ENCODE results near the gene FGF11. TPM values are rescaled to one million over a fixed set of nuclear protein-coding genes. Genes with fewer than 3 reads are reported as not detected.
A peak's percentile ranks its signal among the peaks of the same experiment; 100 is the strongest.

The FGF11 gene
- total and polyA plus RNA-seq, 2 donors from 2014 or later: 1.4 to 7.7 TPM

GRCh38 chr17:7437950-7438614 is 1.2 kb upstream of the FGF11 start:
- peak; percentile 62 to 90 (median 80) for DNase-seq
- H3K4me3 ChIP-seq (ENCODE audit: low read length in 3 of 3): peak overlapping the region; percentile 42 to 79 (median 52)
- TF ChIP-seq CTCF (IDR thresholded peaks at IDR 0.05; ENCODE audit: borderline replicate concordance, extremely low read depth, insufficient read depth): no peak
- intact Hi-C loops (cut with DNase I): no loop called here
- H3K4me1 ChIP-seq (ENCODE audit: control insufficient read depth in 2 of 3, insufficient read depth in 2 of 3, low read depth in 1 of 3, low read length in 3 of 3): peaks cover 0 to 26% (median 5%) of the 10 kb centered on the region in 3 donors
- H3K27me3 ChIP-seq (ENCODE audit: control insufficient read depth, insufficient read depth, low read length): peaks cover 7% of the 10 kb centered on the region
- FAIRE-seq: no peak
- H3K9me3 ChIP-seq (ENCODE audit: control insufficient read depth in 2 of 3, insufficient read depth in 1 of 3, low read length in 3 of 3): no peaks in the 10 kb centered on the region
- peak overlapping the region; percentile 26 to 48 (median 29) for H3K9ac ChIP-seq (ENCODE audit: low read length in 3 of 3)
- H3K27ac ChIP-seq (ENCODE audit: low read depth in 2 of 2, low read length in 2 of 2): peak overlapping the region; percentile 53 to 86
- no peaks in the 10 kb centered on the region for H3K36me3 ChIP-seq (ENCODE audit: control insufficient read depth in 2 of 3, insufficient read depth in 3 of 3, low read length in 3 of 3)

DNA sequence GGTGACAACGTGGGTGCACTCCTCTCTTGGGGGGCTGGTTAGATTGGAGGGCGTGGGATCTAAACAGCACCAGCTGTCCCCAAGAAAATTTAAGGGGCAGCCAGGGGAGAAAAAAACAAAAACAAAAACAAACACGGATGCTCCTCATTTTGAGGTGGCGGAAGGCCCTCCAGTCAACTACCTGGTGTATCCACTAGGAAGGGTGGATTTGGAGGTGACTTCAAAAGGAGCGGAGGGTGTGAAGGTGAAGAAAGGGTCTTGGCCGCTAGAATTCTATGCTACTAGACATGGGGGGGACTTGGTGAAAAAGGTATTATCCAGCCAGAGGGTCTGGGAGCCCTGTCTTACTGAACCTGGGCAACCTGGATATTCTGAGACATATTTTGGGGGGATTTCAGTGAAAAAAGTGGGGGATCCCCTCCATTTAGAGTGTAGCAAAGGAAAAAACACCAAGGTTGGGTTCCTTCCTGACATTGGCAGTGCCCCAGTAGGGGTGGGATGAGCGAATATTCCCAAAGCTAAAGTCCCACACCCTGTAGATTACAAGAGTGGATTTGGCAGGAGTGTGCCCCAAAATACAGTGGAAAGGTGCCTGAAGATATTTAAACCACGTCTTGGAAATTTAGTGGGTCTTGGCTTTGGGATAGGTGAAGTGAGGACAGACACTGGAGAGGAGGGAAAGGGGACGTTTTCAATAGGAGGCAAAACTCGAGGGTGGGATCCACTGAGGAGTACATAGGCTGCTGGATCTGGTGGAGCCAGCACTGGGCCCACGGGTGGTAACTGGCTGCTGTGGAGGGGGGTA is 454 bp upstream of the FGF11 start:
- peak in 1 of 5 donors; percentile 38 for DNase-seq
- H3K4me1 ChIP-seq (ENCODE audit: control insufficient read depth in 2 of 3, insufficient read depth in 2 of 3, low read depth in 1 of 3, low read length in 3 of 3): peaks cover 0 to 26% (median 5%) of the 10 kb centered on the region in 3 donors
- H3K9me3 ChIP-seq (ENCODE audit: control insufficient read depth in 2 of 3, insufficient read depth in 1 of 3, low read length in 3 of 3): no peaks in the 10 kb centered on the region
- peak overlapping the region in 1 of 3 donors; percentile 48 for H3K4me3 ChIP-seq (ENCODE audit: low read length in 3 of 3)
- FAIRE-seq: no peak
- peaks cover 7% of the 10 kb centered on the region for H3K27me3 ChIP-seq (ENCODE audit: control insufficient read depth, insufficient read depth, low read length)
- H3K9ac ChIP-seq (ENCODE audit: low read length in 3 of 3): no peak overlapping the region
- intact Hi-C loops (cut with DNase I): no loop called here
- TF ChIP-seq CTCF (IDR thresholded peaks at IDR 0.05; ENCODE audit: borderline replicate concordance, extremely low read depth, insufficient read depth): no peak
- no peak overlapping the region for H3K27ac ChIP-seq (ENCODE audit: low read depth in 2 of 2, low read length in 2 of 2)
- H3K36me3 ChIP-seq (ENCODE audit: control insufficient read depth in 2 of 3, insufficient read depth in 3 of 3, low read length in 3 of 3): no peaks in the 10 kb centered on the region

DNA sequence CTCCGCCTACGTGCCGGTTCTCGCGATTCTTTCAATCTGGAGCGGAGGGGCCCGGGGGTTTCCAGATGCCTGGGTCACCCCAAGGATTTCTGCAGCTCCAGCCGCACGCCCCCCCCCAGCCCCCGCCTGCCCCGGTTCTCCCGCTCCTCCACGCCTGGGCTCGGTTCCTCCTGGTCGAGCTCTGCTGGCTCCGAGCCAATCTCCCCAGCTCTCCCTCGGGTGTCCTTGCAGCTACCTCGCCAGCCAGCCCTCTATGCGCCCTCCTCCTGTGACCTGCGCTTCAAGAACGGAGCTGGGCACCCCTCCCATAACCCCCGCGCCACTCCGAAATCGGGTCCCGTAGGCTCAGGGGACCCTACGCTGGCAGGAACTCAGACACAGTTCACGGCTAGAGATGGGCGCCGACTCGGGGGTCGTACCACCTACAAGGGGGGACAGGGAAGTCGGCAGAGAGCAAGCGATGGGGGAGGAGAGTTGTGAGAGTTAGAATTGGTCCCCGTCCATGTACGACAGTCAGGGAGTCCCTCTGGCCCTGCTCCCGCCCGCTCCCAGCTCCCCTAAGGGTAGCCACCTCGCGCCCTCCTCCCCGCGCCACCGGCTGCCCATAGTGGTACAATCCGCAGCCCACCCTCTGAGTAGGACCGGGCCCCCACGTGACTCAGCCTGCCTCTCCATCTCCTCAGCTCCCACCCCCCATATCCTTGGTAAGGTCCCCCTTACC is 961 bp downstream of the FGF11 start:
- H3K36me3 ChIP-seq (ENCODE audit: control insufficient read depth in 2 of 3, insufficient read depth in 3 of 3, low read length in 3 of 3): no peaks in the 10 kb centered on the region
- peak overlapping the region in 2 of 3 donors; percentile 55 to 75 for H3K9ac ChIP-seq (ENCODE audit: low read length in 3 of 3)
- H3K27ac ChIP-seq (ENCODE audit: low read depth in 2 of 2, low read length in 2 of 2): no peak overlapping the region
- FAIRE-seq (no peak), DNase-seq (peak; percentile 76 to 91 (median 79))
- intact Hi-C loops (cut with DNase I): no loop called here
- no peaks in the 10 kb centered on the region for H3K9me3 ChIP-seq (ENCODE audit: control insufficient read depth in 2 of 3, insufficient read depth in 1 of 3, low read length in 3 of 3)
- peak overlapping the region; percentile 42 to 51 (median 49) for H3K4me3 ChIP-seq (ENCODE audit: low read length in 3 of 3)
- TF ChIP-seq CTCF (IDR thresholded peaks at IDR 0.05; ENCODE audit: borderline replicate concordance, extremely low read depth, insufficient read depth): no peak
- H3K27me3 ChIP-seq (ENCODE audit: control insufficient read depth, insufficient read depth, low read length): peaks cover 7% of the 10 kb centered on the region
- peaks cover 0 to 26% (median 5%) of the 10 kb centered on the region in 3 donors for H3K4me1 ChIP-seq (ENCODE audit: control insufficient read depth in 2 of 3, insufficient read depth in 2 of 3, low read depth in 1 of 3, low read length in 3 of 3)

All from kidney (tissue), 14 donors.